Measurements from ENCODE around the gene PRRX2.

DNA sequence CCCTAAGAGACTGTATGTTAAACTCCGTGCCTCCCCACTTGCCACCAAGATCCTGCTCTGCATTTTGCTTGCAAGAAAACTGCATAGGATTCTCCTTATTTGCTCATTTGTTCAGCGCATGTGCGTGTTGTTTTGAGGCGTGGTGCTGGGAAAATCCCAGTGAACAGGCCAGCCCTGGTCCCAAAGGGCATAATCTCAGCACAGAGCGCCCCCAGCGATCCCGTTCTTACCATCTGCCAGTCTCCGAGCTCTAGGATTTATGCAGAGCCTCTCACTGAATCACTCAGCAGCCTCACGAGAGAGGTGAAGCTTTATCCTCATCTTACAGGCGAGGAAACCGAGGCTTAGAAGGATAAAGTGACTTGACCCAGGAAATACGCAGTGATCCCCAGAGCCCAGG is 11.5 kb downstream of the PRRX2 start:
- TF ChIP-seq POLR2A (IDR thresholded peaks at IDR 0.05; ENCODE audit: low read depth, low read length) (no peak), CEBPB (IDR thresholded peaks at IDR 0.05; ENCODE audit: low read depth, low read length) (no peak), MXI1 (IDR thresholded peaks at IDR 0.05; ENCODE audit: borderline replicate concordance, low read depth, low read length) (no peak), MAFK (IDR thresholded peaks at IDR 0.05; ENCODE audit: low read depth, low read length) (no peak)
- TF ChIP-seq, protein P1, sequence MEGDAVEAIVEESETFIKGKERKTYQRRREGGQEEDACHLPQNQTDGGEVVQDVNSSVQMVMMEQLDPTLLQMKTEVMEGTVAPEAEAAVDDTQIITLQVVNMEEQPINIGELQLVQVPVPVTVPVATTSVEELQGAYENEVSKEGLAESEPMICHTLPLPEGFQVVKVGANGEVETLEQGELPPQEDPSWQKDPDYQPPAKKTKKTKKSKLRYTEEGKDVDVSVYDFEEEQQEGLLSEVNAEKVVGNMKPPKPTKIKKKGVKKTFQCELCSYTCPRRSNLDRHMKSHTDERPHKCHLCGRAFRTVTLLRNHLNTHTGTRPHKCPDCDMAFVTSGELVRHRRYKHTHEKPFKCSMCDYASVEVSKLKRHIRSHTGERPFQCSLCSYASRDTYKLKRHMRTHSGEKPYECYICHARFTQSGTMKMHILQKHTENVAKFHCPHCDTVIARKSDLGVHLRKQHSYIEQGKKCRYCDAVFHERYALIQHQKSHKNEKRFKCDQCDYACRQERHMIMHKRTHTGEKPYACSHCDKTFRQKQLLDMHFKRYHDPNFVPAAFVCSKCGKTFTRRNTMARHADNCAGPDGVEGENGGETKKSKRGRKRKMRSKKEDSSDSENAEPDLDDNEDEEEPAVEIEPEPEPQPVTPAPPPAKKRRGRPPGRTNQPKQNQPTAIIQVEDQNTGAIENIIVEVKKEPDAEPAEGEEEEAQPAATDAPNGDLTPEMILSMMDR (conservative IDR thresholded peaks at IDR 0.05; ENCODE audit: low read depth, low read length): no peak

All from IMR-90 (cell line).